ENCODE data around the gene MASP2.
"Not testable (repeated sequence)": the region's sequence is repeated elsewhere in the genome, so short reads cannot be mapped to it uniquely, and the experiment has no call there.

The MASP2 gene

DNA sequence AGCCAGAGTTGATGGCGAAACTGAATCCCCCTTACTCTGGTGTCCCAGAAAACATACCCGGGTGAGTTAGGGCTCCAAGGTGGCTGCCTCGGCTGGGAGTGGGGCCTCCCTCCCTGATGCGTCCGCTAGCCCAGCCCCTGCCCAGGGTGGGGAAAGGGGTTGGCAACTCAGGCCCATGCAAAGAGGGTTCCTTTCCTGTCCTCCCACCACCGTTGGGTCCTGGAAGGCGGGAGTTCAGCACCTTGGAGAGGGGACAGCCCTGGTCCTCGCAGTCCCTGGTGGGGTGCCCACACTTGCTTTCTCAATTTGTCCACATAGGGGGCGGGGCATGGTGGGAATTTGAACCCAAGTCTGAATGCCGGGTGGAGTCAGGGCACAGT, 6.7 kb upstream of the MASP2 start:
- TF ChIP-seq CTCF (IDR thresholded peaks at IDR 0.05; ENCODE audit: low read depth, low read length, poor library complexity, severe bottlenecking) (no peak), EZH2phosphoT487 (IDR thresholded peaks at IDR 0.05; ENCODE audit: borderline replicate concordance, low read length) (no peak)
- Histone ChIP-seq H3K9me3 (ENCODE audit: control insufficient read depth, insufficient read depth, low read length) (no peaks in the 10 kb centered on the region), H3K27me3 (ENCODE audit: control insufficient read depth, low read length) (no peaks in the 10 kb centered on the region), H3K4me3 (ENCODE audit: low read length) (no peak overlapping the region), H3K9me2 (replicated peaks; ENCODE audit: control insufficient read depth, low read length) (no peaks in the 10 kb centered on the region), H4K20me1 (ENCODE audit: control insufficient read depth, insufficient read depth, low read depth, low read length) (0 out of 2 replicates have a peak, but pooled peaks cover 3% of the 10 kb centered on the region), H3K4me1 (ENCODE audit: control insufficient read depth, low read length) (peaks cover 18% of the 10 kb centered on the region), H3K27ac (ENCODE audit: low read depth, low read length) (no peak overlapping the region), H3F3A (ENCODE audit: control insufficient read depth, insufficient read depth) (peaks cover 8% of the 10 kb centered on the region; the same call in 1 of the 2 replicates), H3K79me2 (ENCODE audit: control insufficient read depth, low read length) (peaks cover 14% of the 10 kb centered on the region), H3K4me2 (ENCODE audit: low read length) (no peak overlapping the region), H3K36me3 (ENCODE audit: control insufficient read depth, low read length) (peaks cover 37% of the 10 kb centered on the region)

GRCh38 chr1:11052839-11053757, 6.1 kb upstream of the MASP2 start:
- Histone ChIP-seq H3K4me3 (ENCODE audit: low read length) (no peak overlapping the region), H3K9me2 (replicated peaks; ENCODE audit: control insufficient read depth, low read length) (no peaks in the 10 kb centered on the region), H3K4me2 (ENCODE audit: low read length) (no peak overlapping the region), H3K4me1 (ENCODE audit: control insufficient read depth, low read length) (peaks cover 11% of the 10 kb centered on the region), H3F3A (ENCODE audit: control insufficient read depth, insufficient read depth) (peaks cover 8% of the 10 kb centered on the region; the same call in 1 of the 2 replicates), H4K20me1 (ENCODE audit: control insufficient read depth, insufficient read depth, low read depth, low read length) (0 out of 2 replicates have a peak, but pooled peaks cover 3% of the 10 kb centered on the region), H3K79me2 (ENCODE audit: control insufficient read depth, low read length) (peaks cover 8% of the 10 kb centered on the region), H3K9me3 (ENCODE audit: control insufficient read depth, insufficient read depth, low read length) (no peaks in the 10 kb centered on the region), H3K27ac (ENCODE audit: low read depth, low read length) (no peak overlapping the region), H3K27me3 (ENCODE audit: control insufficient read depth, low read length) (no peaks in the 10 kb centered on the region), H3K36me3 (ENCODE audit: control insufficient read depth, low read length) (peaks cover 32% of the 10 kb centered on the region)
- TF ChIP-seq CTCF (IDR thresholded peaks at IDR 0.05; ENCODE audit: low read depth, low read length, poor library complexity, severe bottlenecking) (no peak), EZH2phosphoT487 (IDR thresholded peaks at IDR 0.05; ENCODE audit: borderline replicate concordance, low read length) (no peak)

DNA sequence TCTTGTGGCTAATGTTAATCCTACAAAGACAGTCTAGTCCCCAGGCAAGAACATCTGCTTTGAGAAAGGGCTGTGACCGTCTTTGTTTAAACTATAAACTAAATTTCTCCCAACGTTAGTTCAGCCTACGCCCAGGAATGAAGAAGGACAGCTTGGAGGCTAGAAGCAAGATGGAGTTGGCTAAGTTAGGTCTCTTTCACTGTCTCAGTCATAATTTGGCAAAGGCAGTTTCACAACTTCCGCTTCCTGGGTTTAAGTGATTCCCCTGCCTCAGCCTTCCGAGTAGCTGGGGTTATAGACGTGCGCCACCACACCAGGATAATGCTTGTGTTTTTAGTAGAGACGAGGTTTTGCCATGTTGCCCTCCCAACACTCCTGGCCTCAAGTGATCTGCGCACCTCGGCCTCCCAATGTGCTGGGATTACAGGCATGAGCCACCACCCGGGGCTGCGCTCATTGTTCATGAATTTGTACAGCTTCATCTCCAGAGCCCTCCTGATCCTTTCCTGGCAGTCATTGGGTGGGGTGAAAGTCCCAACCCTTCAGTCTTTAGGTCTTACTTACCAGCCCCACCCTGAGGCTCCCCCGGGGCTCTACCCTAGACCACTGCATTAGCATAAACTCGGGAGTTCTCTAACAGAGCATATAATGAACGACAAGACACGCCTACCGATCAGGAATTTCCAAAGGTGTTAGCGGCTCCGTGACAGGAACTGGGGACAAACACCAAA, 4.9 kb upstream of the MASP2 start:
- H3K36me3 ChIP-seq (ENCODE audit: control insufficient read depth, low read length) = peaks cover 20% of the 10 kb centered on the region
- H3F3A ChIP-seq (ENCODE audit: control insufficient read depth, insufficient read depth) = peaks cover 5% of the 10 kb centered on the region; the same call in 1 of the 2 replicates
- 0 out of 2 replicates have a peak, but pooled peaks cover 3% of the 10 kb centered on the region for H4K20me1 ChIP-seq (ENCODE audit: control insufficient read depth, insufficient read depth, low read depth, low read length)
- H3K9me3 ChIP-seq (ENCODE audit: control insufficient read depth, insufficient read depth, low read length) = no peaks in the 10 kb centered on the region
- peak overlapping the region; percentile 6; the same call in 1 of the 2 replicates for H3K4me2 ChIP-seq (ENCODE audit: low read length)
- no peaks in the 10 kb centered on the region; the same call in 1 of the 2 replicates for H3K79me2 ChIP-seq (ENCODE audit: control insufficient read depth, low read length)
- no peak overlapping the region for H3K4me3 ChIP-seq (ENCODE audit: low read length)
- no peaks in the 10 kb centered on the region for H3K9me2 ChIP-seq (replicated peaks; ENCODE audit: control insufficient read depth, low read length)
- peaks cover 8% of the 10 kb centered on the region for H3K4me1 ChIP-seq (ENCODE audit: control insufficient read depth, low read length)
- TF ChIP-seq CTCF (IDR thresholded peaks at IDR 0.05; ENCODE audit: low read depth, low read length, poor library complexity, severe bottlenecking) (no peak), EZH2phosphoT487 (IDR thresholded peaks at IDR 0.05; ENCODE audit: borderline replicate concordance, low read length) (no peak)
- H3K27me3 ChIP-seq (ENCODE audit: control insufficient read depth, low read length) = no peaks in the 10 kb centered on the region
- no peak overlapping the region for H3K27ac ChIP-seq (ENCODE audit: low read depth, low read length)

- not testable (repeated sequence) for H4K20me1 ChIP-seq (ENCODE audit: control insufficient read depth, insufficient read depth, low read depth, low read length); H3K4me2 ChIP-seq (ENCODE audit: low read length); H3K4me1 ChIP-seq (ENCODE audit: control insufficient read depth, low read length); H3K27ac ChIP-seq (ENCODE audit: low read depth, low read length); H3K79me2 ChIP-seq (ENCODE audit: control insufficient read depth, low read length); H3K27me3 ChIP-seq (ENCODE audit: control insufficient read depth, low read length); H3K4me3 ChIP-seq (ENCODE audit: low read length); H3F3A ChIP-seq (ENCODE audit: control insufficient read depth, insufficient read depth); H3K9me3 ChIP-seq (ENCODE audit: control insufficient read depth, insufficient read depth, low read length); H3K9me2 ChIP-seq (replicated peaks; ENCODE audit: control insufficient read depth, low read length)
- H3K36me3 ChIP-seq (ENCODE audit: control insufficient read depth, low read length) = peaks cover 12% of the 10 kb centered on the region
Observed at GRCh38 chr1:11051121-11051520, 4.1 kb upstream of the MASP2 start.
